Testis (tissue), 3 donors: ENCODE data around the gene MAN1C1. TPM values are rescaled to one million over a fixed set of nuclear protein-coding genes. Genes with fewer than 3 reads are reported as not detected.

Experiments used
- DNase-seq: peaks from one replicate; pipeline ENCODE4 v3.0.0-alpha.2; 2019
- H3K27ac ChIP-seq, 2 donors: fragments of 200-600 bp; sonication (generic); one replicate each; pipeline ENCODE4 v1.5.1; 2019
- H3K27me3 ChIP-seq: fragments of 200-600 bp; sonication (generic); one replicate; pipeline ENCODE4 v1.5.1; 2019
- H3K36me3 ChIP-seq: fragments of 200-600 bp; sonication (generic); one replicate; pipeline ENCODE4 v1.5.1; 2017; ENCODE audit warnings: low read depth; ENCODE audit errors: missing control alignments
- H3K4me1 ChIP-seq: fragments of 200-600 bp; sonication (generic); one replicate; pipeline ENCODE4 v1.5.1; 2019
- H3K4me3 ChIP-seq, 2 donors: fragments of 200-600 bp; sonication (generic); one replicate each; pipeline ENCODE4 v1.5.1; 2017 to 2019
- H3K9me3 ChIP-seq: fragments of 200-600 bp; sonication (generic); one replicate; pipeline ENCODE4 v1.5.1; 2017
- POLR2A ChIP-seq: fragments of 450-650 bp; IDR thresholded peaks from one replicate; pipeline ENCODE4 v1.6.1; 2017; ENCODE audit warnings: antibody characterized with exemption, mild to moderate bottlenecking, moderate library complexity
- WGBS, 2 donors: methylation state at CpG; one replicate each; pipeline ENCODE4 v1.1.5; 2018; 5-methylcytosine and 5-hydroxymethylcytosine counted together
- intact Hi-C: fragments of 100-400 bp; cut with DNase I; formaldehyde crosslinking; loops from one replicate; pipeline ENCODE4 v1.15.1; 2023; ENCODE audit warnings: low total_unique reads
- polyA plus RNA-seq: library from polyadenylated mRNA; stranded (reverse); fragments of 350-450 nt; fragmentation: Illumina TruSeq; extraction: RNeasy Lipid Tissue Mini Kit (QIAGEN cat#74804); gene quantifications from one replicate; pipeline ENCODE4 v1.2.3, GENCODE V29; 2014; ENCODE audit warnings: low read depth, low replicate concordance; ENCODE audit not compliant: insufficient read depth
- total RNA-seq, 2 donors: library from RNA; depleted of rRNA; stranded (reverse); fragments of >200 nt; gene quantifications; one replicate each; pipeline ENCODE4 v1.2.3, GENCODE V29; 2016
- TF ChIP-seq, protein P1 (sequence below), 3 experiments: fragments of 450-650 bp in 2 of 3; fragments of 200-600 bp in 1 of 3; sonication (generic) in 1 of 3; IDR thresholded peaks; one replicate each; pipeline ENCODE4 v1.5.1; 2016 to 2019; ENCODE audit warnings: antibody characterized with exemption in 3 of 3, mild to moderate bottlenecking in 2 of 3, moderate library complexity in 1 of 3

MAN1C1 gene
- total and polyA plus RNA-seq, 3 donors from 2014 or later = 12.8 to 21.1 (median 14.8) TPM

- H3K4me3 ChIP-seq = no peak overlapping the region
- no peaks in the 10 kb centered on the region for H3K27me3 ChIP-seq
- H3K27ac ChIP-seq = no peak overlapping the region
- intact Hi-C loops = no loop called here
- no peaks in the 10 kb centered on the region for H3K9me3 ChIP-seq
- peaks cover 17% of the 10 kb centered on the region for H3K4me1 ChIP-seq
- DNase-seq = no peak
- TF ChIP-seq POLR2A = no peak
- TF ChIP-seq, protein P1, sequence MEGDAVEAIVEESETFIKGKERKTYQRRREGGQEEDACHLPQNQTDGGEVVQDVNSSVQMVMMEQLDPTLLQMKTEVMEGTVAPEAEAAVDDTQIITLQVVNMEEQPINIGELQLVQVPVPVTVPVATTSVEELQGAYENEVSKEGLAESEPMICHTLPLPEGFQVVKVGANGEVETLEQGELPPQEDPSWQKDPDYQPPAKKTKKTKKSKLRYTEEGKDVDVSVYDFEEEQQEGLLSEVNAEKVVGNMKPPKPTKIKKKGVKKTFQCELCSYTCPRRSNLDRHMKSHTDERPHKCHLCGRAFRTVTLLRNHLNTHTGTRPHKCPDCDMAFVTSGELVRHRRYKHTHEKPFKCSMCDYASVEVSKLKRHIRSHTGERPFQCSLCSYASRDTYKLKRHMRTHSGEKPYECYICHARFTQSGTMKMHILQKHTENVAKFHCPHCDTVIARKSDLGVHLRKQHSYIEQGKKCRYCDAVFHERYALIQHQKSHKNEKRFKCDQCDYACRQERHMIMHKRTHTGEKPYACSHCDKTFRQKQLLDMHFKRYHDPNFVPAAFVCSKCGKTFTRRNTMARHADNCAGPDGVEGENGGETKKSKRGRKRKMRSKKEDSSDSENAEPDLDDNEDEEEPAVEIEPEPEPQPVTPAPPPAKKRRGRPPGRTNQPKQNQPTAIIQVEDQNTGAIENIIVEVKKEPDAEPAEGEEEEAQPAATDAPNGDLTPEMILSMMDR (IDR thresholded peaks at IDR 0.05) = no peak
- H3K36me3 ChIP-seq = no peaks in the 10 kb centered on the region
- 94 to 95% methylated on average over 3 to 4 of the region's 4 CpGs for WGBS, 2 donors
These were observed 157.0 kb downstream of the MAN1C1 start for GRCh38 chr1:25773441-25774125.

GRCh38 chr1:25774206-25774803, 157.7 kb downstream of the MAN1C1 start:
- no peaks in the 10 kb centered on the region for H3K27me3 ChIP-seq
- intact Hi-C loops = no loop called here
- H3K27ac ChIP-seq = no peak overlapping the region
- H3K4me1 ChIP-seq = peaks cover 17% of the 10 kb centered on the region
- WGBS, 2 donors = 85 to 91% methylated on average over 13 of the region's 13 CpGs
- H3K9me3 ChIP-seq = no peaks in the 10 kb centered on the region
- no peak overlapping the region for H3K4me3 ChIP-seq
- TF ChIP-seq POLR2A = no peak
- TF ChIP-seq, protein P1 (IDR thresholded peaks at IDR 0.05) = no peak
- H3K36me3 ChIP-seq = no peaks in the 10 kb centered on the region
- no peak for DNase-seq

DNA sequence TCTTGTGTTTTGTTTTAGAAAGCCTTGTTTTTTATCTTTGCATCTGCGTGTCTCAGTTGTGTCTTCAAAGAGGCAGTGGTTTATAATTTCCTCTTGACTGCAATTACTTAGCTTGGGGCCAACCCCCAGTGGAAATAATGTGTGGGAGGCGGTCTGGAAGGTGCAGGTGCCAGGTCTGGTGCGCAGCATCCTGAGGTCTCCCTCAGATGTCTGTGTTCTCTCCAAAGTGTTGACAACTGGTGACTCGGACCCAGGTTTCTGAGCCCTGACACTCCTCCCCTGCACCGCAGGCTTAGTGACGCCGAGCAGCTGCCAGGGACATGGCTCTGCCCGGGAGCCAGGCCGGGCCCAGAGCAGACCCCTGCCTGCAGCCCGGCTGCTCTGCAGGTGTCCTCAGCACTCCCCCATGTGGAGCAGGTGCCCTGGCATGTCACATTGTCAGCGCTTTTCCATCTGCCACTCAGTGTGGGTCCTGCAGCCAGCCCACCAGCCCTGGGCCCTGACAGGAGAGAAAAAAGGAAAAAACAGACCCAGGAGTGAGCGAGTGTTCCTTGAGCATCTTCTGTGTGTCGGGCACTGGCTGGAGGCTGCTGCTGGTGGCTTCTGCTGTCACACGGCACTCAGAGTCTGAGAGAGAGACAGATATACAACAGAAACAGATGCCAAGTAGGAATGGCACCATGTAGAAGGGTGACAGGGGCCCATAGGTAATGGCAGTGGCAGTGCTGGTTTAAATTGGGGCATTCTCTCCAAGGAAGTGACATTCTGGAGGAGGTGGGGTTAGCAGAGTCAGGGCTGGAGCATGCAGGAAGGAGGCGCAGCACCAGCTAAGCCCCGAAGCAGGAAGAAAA, 158.6 kb downstream of the MAN1C1 start:
- Histone ChIP-seq H3K4me1 (peaks cover 17% of the 10 kb centered on the region), H3K9me3 (no peaks in the 10 kb centered on the region), H3K4me3 (no peak overlapping the region), H3K27ac (no peak overlapping the region), H3K36me3 (no peaks in the 10 kb centered on the region), H3K27me3 (no peaks in the 10 kb centered on the region)
- intact Hi-C loops = no loop called here
- TF ChIP-seq, protein P1 (IDR thresholded peaks at IDR 0.05) = no peak
- TF ChIP-seq POLR2A = no peak
- WGBS, 2 donors = 70 to 76% methylated on average over 9 to 16 of the region's 16 CpGs
- no peak for DNase-seq

DNA sequence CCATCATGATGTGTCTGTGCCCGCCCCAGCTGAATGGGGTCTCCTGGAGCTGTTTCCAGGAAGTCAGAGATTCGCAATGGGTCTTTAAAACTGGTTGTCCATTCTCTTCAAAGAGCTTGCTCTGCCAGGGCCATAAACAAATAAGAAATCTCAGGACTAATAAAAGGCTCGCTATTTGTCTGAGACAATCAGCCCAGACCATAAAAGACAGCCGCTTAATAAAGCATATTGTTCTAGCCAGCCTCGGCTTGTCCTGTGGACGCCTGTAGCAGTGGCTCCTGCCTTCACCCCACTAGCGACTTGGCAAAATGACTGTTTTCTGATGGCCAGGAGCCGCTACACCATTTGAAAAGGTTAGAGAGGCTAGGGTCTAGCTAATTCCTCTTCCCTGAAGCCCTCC, 162.8 kb downstream of the MAN1C1 start:
- TF ChIP-seq POLR2A = no peak
- TF ChIP-seq, protein P1 (IDR thresholded peaks at IDR 0.05) = no peak
- Histone ChIP-seq H3K36me3 (no peaks in the 10 kb centered on the region), H3K4me1 (peaks cover 10% of the 10 kb centered on the region), H3K27me3 (no peaks in the 10 kb centered on the region), H3K27ac (no peak overlapping the region), H3K9me3 (no peaks in the 10 kb centered on the region), H3K4me3 (no peak overlapping the region)
- intact Hi-C loops = no loop called here
- no peak for DNase-seq
- WGBS, 2 donors = 84 to 91% methylated on average over 8 of the region's 8 CpGs
